ENCODE measurements around the gene KCMF1. TPM values are rescaled to one million over a fixed set of nuclear protein-coding genes. Genes with fewer than 3 reads are reported as not detected.

Gene KCMF1
- total and polyA plus RNA-seq, 2 of the 13 experiments (the other 11 are each of a cell fraction or from before 2014, with no cell fraction given), result 62.1 to 116 TPM

DNA sequence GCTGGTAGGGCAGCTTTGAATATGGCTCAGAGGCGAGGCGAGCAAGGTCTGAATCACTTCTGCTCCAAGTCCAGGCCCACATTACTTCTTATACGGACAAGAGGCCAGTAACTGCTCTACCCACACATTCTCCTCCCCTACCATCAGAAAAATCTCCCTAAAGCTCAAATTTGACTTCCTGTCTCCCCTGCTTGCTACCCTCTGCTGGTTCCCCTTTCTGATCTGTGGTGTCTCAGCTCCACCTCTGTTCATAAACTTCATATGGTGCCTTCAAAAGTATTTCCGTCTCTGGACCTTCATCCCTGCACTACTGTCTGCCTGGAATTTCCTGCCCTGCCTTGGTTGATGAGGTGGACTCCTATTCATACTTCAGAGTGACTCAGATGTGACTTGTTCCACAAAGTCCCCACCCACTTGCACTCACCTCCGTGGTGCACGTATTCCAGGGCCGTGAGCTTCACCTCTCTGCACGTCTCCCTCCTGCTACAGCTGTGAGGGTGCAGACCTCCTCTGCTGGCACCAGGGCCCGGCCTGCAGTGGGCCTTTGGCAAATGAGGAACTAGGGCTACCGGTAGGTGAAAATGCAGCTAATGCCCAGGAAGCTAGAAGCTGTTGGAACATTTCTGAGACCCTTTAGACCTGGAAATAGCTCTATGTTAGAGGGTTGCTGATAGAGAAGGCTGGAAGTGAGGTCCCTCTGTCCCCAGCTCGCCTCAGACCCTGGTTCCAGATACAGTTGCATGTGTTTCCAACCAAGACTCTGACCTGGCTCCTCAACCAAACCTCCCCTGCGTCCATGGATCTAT, 24.6 kb upstream of the KCMF1 start (continued):
- peak; percentile 76; the same call in 1 of the 2 replicates for TF ChIP-seq SMAD1 (CRISPR knock-in tag; IDR thresholded peaks at IDR 0.05; ENCODE audit: borderline replicate concordance, low read depth)
- peak; percentile 98 for TF ChIP-seq ZSCAN25 (CRISPR knock-in tag; IDR thresholded peaks at IDR 0.05)
- TF ChIP-seq, protein P1, sequence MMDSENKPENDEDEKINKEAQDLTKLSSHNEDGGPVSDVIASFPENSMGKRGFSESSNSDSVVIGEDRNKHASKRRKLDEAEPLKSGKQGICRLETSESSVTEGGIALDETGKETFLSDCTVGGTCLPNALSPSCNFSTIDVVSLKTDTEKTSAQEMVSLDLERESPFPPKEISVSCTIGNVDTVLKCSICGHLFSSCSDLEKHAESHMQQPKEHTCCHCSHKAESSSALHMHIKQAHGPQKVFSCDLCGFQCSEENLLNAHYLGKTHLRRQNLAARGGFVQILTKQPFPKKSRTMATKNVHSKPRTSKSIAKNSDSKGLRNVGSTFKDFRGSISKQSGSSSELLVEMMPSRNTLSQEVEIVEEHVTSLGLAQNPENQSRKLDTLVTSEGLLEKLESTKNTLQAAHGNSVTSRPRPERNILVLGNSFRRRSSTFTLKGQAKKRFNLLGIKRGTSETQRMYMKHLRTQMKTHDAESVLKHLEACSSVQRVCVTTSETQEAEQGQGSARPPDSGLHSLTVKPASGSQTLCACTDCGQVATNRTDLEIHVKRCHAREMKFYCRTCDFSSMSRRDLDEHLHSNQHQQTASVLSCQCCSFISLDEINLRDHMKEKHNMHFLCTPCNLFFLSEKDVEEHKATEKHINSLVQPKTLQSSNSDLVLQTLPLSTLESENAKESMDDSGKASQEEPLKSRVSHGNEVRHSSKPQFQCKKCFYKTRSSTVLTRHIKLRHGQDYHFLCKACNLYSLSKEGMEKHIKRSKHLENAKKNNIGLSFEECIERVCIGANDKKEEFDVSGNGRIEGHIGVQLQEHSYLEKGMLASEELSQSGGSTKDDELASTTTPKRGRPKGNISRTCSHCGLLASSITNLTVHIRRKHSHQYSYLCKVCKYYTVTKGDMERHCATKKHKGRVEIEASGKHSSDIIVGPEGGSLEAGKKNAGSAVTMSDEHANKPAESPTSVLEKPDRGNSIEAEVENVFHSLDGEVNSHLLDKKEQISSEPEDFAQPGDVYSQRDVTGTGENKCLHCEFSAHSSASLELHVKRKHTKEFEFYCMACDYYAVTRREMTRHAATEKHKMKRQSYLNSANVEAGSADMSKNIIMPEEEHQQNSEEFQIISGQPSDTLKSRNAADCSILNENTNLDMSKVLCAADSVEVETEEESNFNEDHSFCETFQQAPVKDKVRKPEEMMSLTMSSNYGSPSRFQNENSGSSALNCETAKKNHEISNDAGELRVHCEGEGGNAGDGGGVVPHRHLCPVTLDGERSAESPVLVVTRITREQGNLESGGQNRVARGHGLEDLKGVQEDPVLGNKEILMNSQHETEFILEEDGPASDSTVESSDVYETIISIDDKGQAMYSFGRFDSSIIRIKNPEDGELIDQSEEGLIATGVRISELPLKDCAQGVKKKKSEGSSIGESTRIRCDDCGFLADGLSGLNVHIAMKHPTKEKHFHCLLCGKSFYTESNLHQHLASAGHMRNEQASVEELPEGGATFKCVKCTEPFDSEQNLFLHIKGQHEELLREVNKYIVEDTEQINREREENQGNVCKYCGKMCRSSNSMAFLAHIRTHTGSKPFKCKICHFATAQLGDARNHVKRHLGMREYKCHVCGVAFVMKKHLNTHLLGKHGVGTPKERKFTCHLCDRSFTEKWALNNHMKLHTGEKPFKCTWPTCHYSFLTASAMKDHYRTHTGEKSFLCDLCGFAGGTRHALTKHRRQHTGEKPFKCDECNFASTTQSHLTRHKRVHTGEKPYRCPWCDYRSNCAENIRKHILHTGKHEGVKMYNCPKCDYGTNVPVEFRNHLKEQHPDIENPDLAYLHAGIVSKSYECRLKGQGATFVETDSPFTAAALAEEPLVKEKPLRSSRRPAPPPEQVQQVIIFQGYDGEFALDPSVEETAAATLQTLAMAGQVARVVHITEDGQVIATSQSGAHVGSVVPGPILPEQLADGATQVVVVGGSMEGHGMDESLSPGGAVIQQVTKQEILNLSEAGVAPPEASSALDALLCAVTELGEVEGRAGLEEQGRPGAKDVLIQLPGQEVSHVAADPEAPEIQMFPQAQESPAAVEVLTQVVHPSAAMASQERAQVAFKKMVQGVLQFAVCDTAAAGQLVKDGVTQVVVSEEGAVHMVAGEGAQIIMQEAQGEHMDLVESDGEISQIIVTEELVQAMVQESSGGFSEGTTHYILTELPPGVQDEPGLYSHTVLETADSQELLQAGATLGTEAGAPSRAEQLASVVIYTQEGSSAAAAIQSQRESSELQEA (CRISPR knock-in tag; IDR thresholded peaks at IDR 0.05; ENCODE audit: not compliant biosample characterization), result peak; percentile 29
- TF ChIP-seq ZNF354B (CRISPR knock-in tag; IDR thresholded peaks at IDR 0.05), result peak; percentile 28; the same call in 1 of the 2 replicates
- no peak for TF ChIP-seq ZNF672 (CRISPR knock-in tag; IDR thresholded peaks at IDR 0.05)
- TF ChIP-seq POGK (CRISPR knock-in tag; conservative IDR thresholded peaks at IDR 0.05), result no peak
- TF ChIP-seq, protein P2, sequence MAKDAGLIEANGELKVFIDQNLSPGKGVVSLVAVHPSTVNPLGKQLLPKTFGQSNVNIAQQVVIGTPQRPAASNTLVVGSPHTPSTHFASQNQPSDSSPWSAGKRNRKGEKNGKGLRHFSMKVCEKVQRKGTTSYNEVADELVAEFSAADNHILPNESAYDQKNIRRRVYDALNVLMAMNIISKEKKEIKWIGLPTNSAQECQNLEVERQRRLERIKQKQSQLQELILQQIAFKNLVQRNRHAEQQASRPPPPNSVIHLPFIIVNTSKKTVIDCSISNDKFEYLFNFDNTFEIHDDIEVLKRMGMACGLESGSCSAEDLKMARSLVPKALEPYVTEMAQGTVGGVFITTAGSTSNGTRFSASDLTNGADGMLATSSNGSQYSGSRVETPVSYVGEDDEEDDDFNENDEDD (CRISPR knock-in tag; IDR thresholded peaks at IDR 0.05; ENCODE audit: borderline replicate concordance), result peak; percentile 65; the same call in 1 of the 2 replicates
- no peak for TF ChIP-seq TBX3 (IDR thresholded peaks at IDR 0.05; ENCODE audit: borderline replicate concordance)
- no peak for TF ChIP-seq ZNF674 (CRISPR knock-in tag; IDR thresholded peaks at IDR 0.05; ENCODE audit: low read depth)
- peak; percentile 25; the same call in 1 of the 2 replicates for TF ChIP-seq ZMYM4 (CRISPR knock-in tag; IDR thresholded peaks at IDR 0.05)
- peak; percentile 50 for TF ChIP-seq ZNF121 (CRISPR knock-in tag; IDR thresholded peaks at IDR 0.05)
- TF ChIP-seq GTF3A (CRISPR knock-in tag; conservative IDR thresholded peaks at IDR 0.05), result 0 out of 2 replicates have a peak, but pooled peaks have one; percentile 32
- TF ChIP-seq SIX4 (CRISPR knock-in tag; IDR thresholded peaks at IDR 0.05), result no peak
